Activated T-cell treated with anti-CD3 and anti-CD28 coated beads for 48 hours (primary cell): ENCODE measurements around the gene NCKAP1.

Source experiments
- DNase-seq: peaks from one replicate; pipeline ENCODE4 v3.0.0-alpha.2; 2020; ENCODE audit warnings: low read depth

The NCKAP1 gene

GRCh38 chr2:182951948-182952663, 86.2 kb downstream of the NCKAP1 start:
- no peak for DNase-seq

- no peak for DNase-seq
Observed at GRCh38 chr2:182950546-182950945, 87.7 kb downstream of the NCKAP1 start.

- no peak for DNase-seq
Observed at GRCh38 chr2:182949572-182950189, 88.6 kb downstream of the NCKAP1 start.

- DNase-seq = no peak
Observed at GRCh38 chr2:182949052-182949451, 89.2 kb downstream of the NCKAP1 start.

GRCh38 chr2:182946958-182947369, 91.3 kb downstream of the NCKAP1 start:
- DNase-seq = no peak

GRCh38 chr2:182943339-182943738, 94.9 kb downstream of the NCKAP1 start:
- DNase-seq = no peak

GRCh38 chr2:182942756-182943155, 95.5 kb downstream of the NCKAP1 start:
- no peak for DNase-seq

- DNase-seq = no peak
Observed at GRCh38 chr2:182941919-182942318, 96.3 kb downstream of the NCKAP1 start.

- no peak for DNase-seq
Observed at GRCh38 chr2:182941121-182941722, 97.0 kb downstream of the NCKAP1 start.

GRCh38 chr2:182937870-182938269, 100.4 kb downstream of the NCKAP1 start:
- DNase-seq = no peak

- DNase-seq = no peak
Observed at GRCh38 chr2:182933629-182934028, 104.6 kb downstream of the NCKAP1 start.

GRCh38 chr2:182929972-182930371, 108.3 kb downstream of the NCKAP1 start:
- no peak for DNase-seq

GRCh38 chr2:182924306-182924705, 114.0 kb downstream of the NCKAP1 start:
- DNase-seq = no peak

- no peak for DNase-seq
Observed at GRCh38 chr2:182921234-182921633, 117.0 kb downstream of the NCKAP1 start.

- no peak for DNase-seq
Observed at GRCh38 chr2:182920631-182921056, 117.6 kb downstream of the NCKAP1 start.

- DNase-seq = no peak
Observed at GRCh38 chr2:182920089-182920488, 118.2 kb downstream of the NCKAP1 start.

GRCh38 chr2:182918961-182919652, 119.2 kb downstream of the NCKAP1 start:
- no peak for DNase-seq

GRCh38 chr2:182917924-182918323, 120.3 kb downstream of the NCKAP1 start:
- no peak for DNase-seq

- no peak for DNase-seq
Observed at GRCh38 chr2:182916417-182916816, 121.8 kb downstream of the NCKAP1 start.

- no peak for DNase-seq
Observed at GRCh38 chr2:182915369-182916326, 122.6 kb downstream of the NCKAP1 start.

GRCh38 chr2:182914852-182915251, 123.4 kb downstream of the NCKAP1 start:
- DNase-seq = no peak

- no peak for DNase-seq
Observed at GRCh38 chr2:182913064-182913463, 125.2 kb downstream of the NCKAP1 start.
